ENCODE measurements around the gene CCNE1. TPM values are rescaled to one million over a fixed set of nuclear protein-coding genes. Genes with fewer than 3 reads are reported as not detected.
"Not testable (repeated sequence)": the region's sequence is repeated elsewhere in the genome, so short reads cannot be mapped to it uniquely, and the experiment has no call there.

The CCNE1 gene
- total RNA-seq, 3 donors from 2014 or later (not counting 1 experiment from before 2014, with no cell fraction given) = 2.6 to 6.7 (median 2.9) TPM

GRCh38 chr19:29819300-29819699 lies 7.5 kb downstream of the CCNE1 start:
- no peak overlapping the region for H3K4me3 Mint-ChIP-seq
- ATAC-seq (no peak), DNase-seq (no peak)
- TF ChIP-seq CTCF (IDR thresholded peaks at IDR 0.05) = no peak
- no peaks in the 10 kb centered on the region for H3K9me3 ChIP-seq (ENCODE audit: control insufficient read depth, insufficient read depth, low read length)
- 98% methylated on average over 4 of the region's 4 CpGs for WGBS (ENCODE audit: insufficient coverage)
- H3K4me3 ChIP-seq (ENCODE audit: low read length) = no peak overlapping the region
- H3K27me3 Mint-ChIP-seq (ENCODE audit: low read depth in 2 of 2) = no peaks in the 10 kb centered on the region
- no peaks in the 10 kb centered on the region for H3K27me3 ChIP-seq (ENCODE audit: control insufficient read depth, insufficient read depth, low read length)
- no peak overlapping the region for H3K27ac ChIP-seq (ENCODE audit: low read length)
- H3K4me1 Mint-ChIP-seq = no peaks in the 10 kb centered on the region
- H3K27ac Mint-ChIP-seq = no peak overlapping the region
- no peaks in the 10 kb centered on the region for H3K4me1 ChIP-seq (ENCODE audit: control insufficient read depth, insufficient read depth, low read length)
- intact Hi-C loops (cut with micrococcal nuclease) = loop anchor here (10.0 kb wide), 1 partner anchor 604 kb away; the partner anchor contains the start of gene UQCRFS1
- no peaks in the 10 kb centered on the region for H3K36me3 Mint-ChIP-seq
- no peaks in the 10 kb centered on the region for H3K36me3 ChIP-seq (ENCODE audit: control insufficient read depth, insufficient read depth, low read length)
- no peaks in the 10 kb centered on the region for H3K9me3 Mint-ChIP-seq

GRCh38 chr19:29819986-29820385 lies 8.2 kb downstream of the CCNE1 start:
- Histone ChIP-seq H3K9me3 (ENCODE audit: control insufficient read depth, insufficient read depth, low read length) (no peaks in the 10 kb centered on the region), H3K4me3 (ENCODE audit: low read length) (no peak overlapping the region), H3K4me1 (ENCODE audit: control insufficient read depth, insufficient read depth, low read length) (no peaks in the 10 kb centered on the region), H3K36me3 (ENCODE audit: control insufficient read depth, insufficient read depth, low read length) (no peaks in the 10 kb centered on the region), H3K27ac (ENCODE audit: low read length) (no peak overlapping the region), H3K27me3 (ENCODE audit: control insufficient read depth, insufficient read depth, low read length) (no peaks in the 10 kb centered on the region)
- Mint-ChIP-seq H3K4me3 (no peak overlapping the region), H3K9me3 (no peaks in the 10 kb centered on the region), H3K27ac (no peak overlapping the region), H3K36me3 (no peaks in the 10 kb centered on the region), H3K4me1 (no peaks in the 10 kb centered on the region), H3K27me3 (ENCODE audit: low read depth in 2 of 2) (no peaks in the 10 kb centered on the region)
- intact Hi-C loops (cut with micrococcal nuclease) = loop anchor here (10.0 kb wide), 1 partner anchor 605 kb away; the partner anchor contains the start of gene UQCRFS1
- no peak for ATAC-seq
- 97% methylated on average over 6 of the region's 6 CpGs for whole genome bisulfite sequencing (ENCODE audit: insufficient coverage)
- no peak for DNase-seq
- no peak for TF ChIP-seq CTCF (IDR thresholded peaks at IDR 0.05)

GRCh38 chr19:29823581-29824330 lies 12.0 kb downstream of the CCNE1 start:
- DNase-seq = no peak
- Mint-ChIP-seq H3K27me3 (ENCODE audit: low read depth in 2 of 2) (no peaks in the 10 kb centered on the region), H3K36me3 (no peaks in the 10 kb centered on the region), H3K4me1 (no peaks in the 10 kb centered on the region), H3K27ac (no peak overlapping the region), H3K4me3 (no peak overlapping the region), H3K9me3 (no peaks in the 10 kb centered on the region)
- Histone ChIP-seq H3K27me3 (ENCODE audit: control insufficient read depth, insufficient read depth, low read length) (no peaks in the 10 kb centered on the region), H3K9me3 (ENCODE audit: control insufficient read depth, insufficient read depth, low read length) (no peaks in the 10 kb centered on the region), H3K36me3 (ENCODE audit: control insufficient read depth, insufficient read depth, low read length) (no peaks in the 10 kb centered on the region), H3K4me3 (ENCODE audit: low read length) (no peak overlapping the region), H3K4me1 (ENCODE audit: control insufficient read depth, insufficient read depth, low read length) (no peaks in the 10 kb centered on the region), H3K27ac (ENCODE audit: low read length) (no peak overlapping the region)
- intact Hi-C loops (cut with micrococcal nuclease) = no loop called here
- ATAC-seq = no peak
- no peak for TF ChIP-seq CTCF (IDR thresholded peaks at IDR 0.05)
- WGBS (ENCODE audit: insufficient coverage) = 85% methylated on average over 20 of the region's 20 CpGs

- H3K27me3 ChIP-seq (ENCODE audit: control insufficient read depth, insufficient read depth, low read length); H3K4me1 Mint-ChIP-seq; ATAC-seq; H3K36me3 ChIP-seq (ENCODE audit: control insufficient read depth, insufficient read depth, low read length); H3K27ac Mint-ChIP-seq; H3K27me3 Mint-ChIP-seq (ENCODE audit: low read depth in 2 of 2); intact Hi-C loops (cut with micrococcal nuclease); H3K4me1 ChIP-seq (ENCODE audit: control insufficient read depth, insufficient read depth, low read length); H3K9me3 ChIP-seq (ENCODE audit: control insufficient read depth, insufficient read depth, low read length); DNase-seq; H3K4me3 ChIP-seq (ENCODE audit: low read length); H3K27ac ChIP-seq (ENCODE audit: low read length); H3K4me3 Mint-ChIP-seq; H3K36me3 Mint-ChIP-seq; H3K9me3 Mint-ChIP-seq: not testable (repeated sequence)
- 97% methylated on average over 7 of the region's 8 CpGs for WGBS (ENCODE audit: insufficient coverage)
Measured at GRCh38 chr19:29825263-29825662, 13.5 kb downstream of the CCNE1 start.

Data from natural killer cell (primary cell).